HG02870 (cell line): ENCODE results near the gene TM6SF1.
"Not testable (repeated sequence)": the region's sequence is repeated elsewhere in the genome, so short reads cannot be mapped to it uniquely, and the experiment has no call there.

ENCODE experiments used
- ATAC-seq: cut with Tn5 transposase; IDR thresholded peaks from one replicate; pipeline ENCODE4 v1.9.1; 2021; ENCODE audit warnings: mild to moderate bottlenecking, moderate library complexity; ENCODE audit not compliant: unreplicated experiment

The TM6SF1 gene

DNA sequence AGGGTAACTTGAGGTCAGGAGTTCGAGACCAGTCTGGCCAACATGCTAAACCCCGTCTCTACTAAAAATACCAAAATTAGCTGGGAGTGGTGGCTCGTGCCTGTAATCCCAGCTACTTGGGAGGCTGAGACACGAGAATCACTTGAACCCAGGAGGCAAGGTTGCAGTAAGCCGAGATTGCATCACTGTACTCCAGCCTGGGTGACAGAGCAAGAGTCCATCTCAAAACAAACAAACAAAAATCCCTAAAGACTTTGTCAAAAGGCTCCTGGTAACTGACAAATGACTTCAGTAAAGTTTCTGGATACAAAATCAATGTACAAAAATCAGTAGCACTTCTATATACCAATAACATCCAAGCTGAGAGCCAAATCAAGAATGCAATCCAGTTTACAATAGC is 62.1 kb downstream of the TM6SF1 start:
- ATAC-seq, result not testable (repeated sequence)

- ATAC-seq, result no peak
Measured at GRCh38 chr15:83170474-83171165, 63.2 kb downstream of the TM6SF1 start.

- ATAC-seq, result no peak
Measured at GRCh38 chr15:83174891-83175290, 67.4 kb downstream of the TM6SF1 start.

- ATAC-seq, result no peak
Measured at GRCh38 chr15:83178390-83178789, 70.9 kb downstream of the TM6SF1 start.

GRCh38 chr15:83178869-83179325 is 71.5 kb downstream of the TM6SF1 start:
- no peak for ATAC-seq

- ATAC-seq, result no peak
Measured at GRCh38 chr15:83185561-83185960, 78.1 kb downstream of the TM6SF1 start.
